ENCODE measurements around the gene STK11.
A peak's percentile ranks its signal among the peaks of the same experiment; 100 is the strongest.

Gene STK11

GRCh38 chr19:1173845-1174809 is 31.5 kb upstream of the STK11 start, which contains the start of gene SBNO2:
TSS of gene SBNO2 (minus strand) at chr19:1174268. CDS start at chr19:1154276, 19,992 bp downstream.
- peak within 1 kb of the TSS; percentile 88 for H3K4me3 ChIP-seq (replicated peaks; ENCODE audit: low read depth, low read length)
- no peak for TF ChIP-seq CTCF (IDR thresholded peaks at IDR 0.05; ENCODE audit: low read length, missing control alignments)
- peak; percentile 90 for DNase-seq (ENCODE audit: low read depth)

- DNase-seq (ENCODE audit: low read depth), result peak; percentile 95
- H3K4me3 ChIP-seq (replicated peaks; ENCODE audit: low read depth, low read length), result no peak overlapping the region
- peak; percentile 32 for TF ChIP-seq CTCF (IDR thresholded peaks at IDR 0.05; ENCODE audit: low read length, missing control alignments)
Observed at GRCh38 chr19:1177322-1178114, 28.1 kb upstream of the STK11 start.

- no peak for TF ChIP-seq CTCF (IDR thresholded peaks at IDR 0.05; ENCODE audit: low read length, missing control alignments)
- no peak overlapping the region for H3K4me3 ChIP-seq (replicated peaks; ENCODE audit: low read depth, low read length)
- no peak for DNase-seq (ENCODE audit: low read depth)
Observed at GRCh38 chr19:1181606-1182005, 24.0 kb upstream of the STK11 start.

- no peak for TF ChIP-seq CTCF (IDR thresholded peaks at IDR 0.05; ENCODE audit: low read length, missing control alignments)
- no peak for DNase-seq (ENCODE audit: low read depth)
- no peak overlapping the region for H3K4me3 ChIP-seq (replicated peaks; ENCODE audit: low read depth, low read length)
Observed at GRCh38 chr19:1182068-1182467, 23.5 kb upstream of the STK11 start.

GRCh38 chr19:1182727-1183126 is 22.9 kb upstream of the STK11 start:
- no peak for DNase-seq (ENCODE audit: low read depth)
- no peak for TF ChIP-seq CTCF (IDR thresholded peaks at IDR 0.05; ENCODE audit: low read length, missing control alignments)
- H3K4me3 ChIP-seq (replicated peaks; ENCODE audit: low read depth, low read length), result no peak overlapping the region

GRCh38 chr19:1183543-1184172 is 21.9 kb upstream of the STK11 start:
- no peak for DNase-seq (ENCODE audit: low read depth)
- TF ChIP-seq CTCF (IDR thresholded peaks at IDR 0.05; ENCODE audit: low read length, missing control alignments), result no peak
- H3K4me3 ChIP-seq (replicated peaks; ENCODE audit: low read depth, low read length), result no peak overlapping the region

Measured in fibroblast of pulmonary artery (primary cell).